Effector memory CD4-positive, alpha-beta T cell (primary cell): ENCODE results near the gene BEST4.

ENCODE experiments used
- DNase-seq, 3 donors: peaks; one replicate each; pipeline ENCODE4 v3.0.0-alpha.2; 2020
- H3K27ac ChIP-seq: 2 replicates; pipeline ENCODE4 v1.7.0; 2013; ENCODE audit warnings: mild to moderate bottlenecking, low read length, moderate library complexity; ENCODE audit not compliant: insufficient read depth, poor library complexity, severe bottlenecking
- H3K27me3 ChIP-seq: replicated peaks from 2 replicates; pipeline ENCODE4 v1.7.0; 2013; ENCODE audit warnings: mild to moderate bottlenecking, low read length; ENCODE audit not compliant: insufficient read depth, control insufficient read depth, poor library complexity, severe bottlenecking
- H3K36me3 ChIP-seq: 2 replicates; pipeline ENCODE4 v1.7.0; 2013; ENCODE audit warnings: mild to moderate bottlenecking, low read length, moderate library complexity; ENCODE audit not compliant: control insufficient read depth, insufficient read depth
- H3K4me1 ChIP-seq: 2 replicates; pipeline ENCODE4 v1.7.0; 2013; ENCODE audit warnings: low read length, mild to moderate bottlenecking; ENCODE audit not compliant: control insufficient read depth, insufficient read depth, poor library complexity, severe bottlenecking
- H3K4me3 ChIP-seq: 2 replicates; pipeline ENCODE4 v1.7.0; 2013; ENCODE audit warnings: low read length, low read depth, mild to moderate bottlenecking; ENCODE audit not compliant: insufficient read depth, poor library complexity, severe bottlenecking
- H3K9me3 ChIP-seq: 2 replicates; pipeline ENCODE4 v1.7.0; 2013; ENCODE audit warnings: mild to moderate bottlenecking, low read length, moderate library complexity; ENCODE audit not compliant: control insufficient read depth

The BEST4 gene

DNA sequence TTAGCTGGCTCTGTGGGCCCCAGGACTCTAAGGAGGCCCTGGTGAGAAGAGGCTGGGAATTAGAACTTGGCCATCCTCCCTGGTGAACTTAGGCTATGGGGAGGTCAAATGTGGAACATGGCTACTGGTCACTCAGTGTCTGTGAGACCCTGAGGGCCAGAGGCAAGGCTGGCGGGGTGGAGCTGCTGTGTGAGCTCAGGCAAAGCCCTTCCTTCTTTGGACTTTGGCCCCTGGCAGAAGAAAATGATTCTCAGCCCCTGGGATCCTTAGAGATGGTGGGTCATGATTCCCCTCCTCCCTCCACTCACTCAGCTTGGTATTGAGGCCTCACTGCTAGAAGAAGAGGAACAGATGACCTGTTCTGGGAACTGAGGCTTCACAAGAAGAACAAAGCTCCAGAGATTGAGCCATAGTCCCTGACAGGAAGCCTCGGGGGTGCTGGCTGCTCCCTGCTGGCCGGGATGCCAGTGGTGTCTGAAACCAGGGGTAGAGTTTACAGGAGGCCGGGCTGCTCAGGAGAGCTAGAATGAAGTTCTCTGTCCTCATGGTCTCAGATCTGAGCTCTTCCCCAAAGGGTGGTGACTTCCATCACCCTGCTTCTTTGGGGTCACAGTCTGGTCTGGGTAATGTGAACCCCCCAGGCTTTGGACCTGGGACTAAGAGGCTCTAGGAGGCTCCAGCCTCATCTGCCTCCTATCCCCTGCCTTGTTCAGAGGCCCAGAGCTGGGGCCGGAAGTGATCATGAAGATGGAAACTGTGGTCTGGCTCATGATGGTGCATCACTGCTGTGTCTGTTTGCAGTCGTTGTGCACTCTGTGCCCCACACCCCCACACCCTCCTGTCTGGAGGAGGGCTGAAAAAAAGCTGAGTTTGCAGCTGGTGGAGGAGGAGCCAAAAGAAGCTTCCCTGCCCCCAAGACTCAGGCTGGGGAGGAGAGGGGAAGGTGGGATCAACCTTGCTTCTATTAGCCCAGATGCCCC is 21.3 kb upstream of the BEST4 start:
- Histone ChIP-seq H3K27me3 (no peaks in the 10 kb centered on the region), H3K36me3 (peaks cover 25% of the 10 kb centered on the region), H3K4me1 (peaks cover 77% of the 10 kb centered on the region), H3K4me3 (peak overlapping the region; percentile 24), H3K27ac (peak overlapping the region; percentile 98), H3K9me3 (no peaks in the 10 kb centered on the region)
- peak; percentile 82 to 88 (median 83) for DNase-seq

DNA sequence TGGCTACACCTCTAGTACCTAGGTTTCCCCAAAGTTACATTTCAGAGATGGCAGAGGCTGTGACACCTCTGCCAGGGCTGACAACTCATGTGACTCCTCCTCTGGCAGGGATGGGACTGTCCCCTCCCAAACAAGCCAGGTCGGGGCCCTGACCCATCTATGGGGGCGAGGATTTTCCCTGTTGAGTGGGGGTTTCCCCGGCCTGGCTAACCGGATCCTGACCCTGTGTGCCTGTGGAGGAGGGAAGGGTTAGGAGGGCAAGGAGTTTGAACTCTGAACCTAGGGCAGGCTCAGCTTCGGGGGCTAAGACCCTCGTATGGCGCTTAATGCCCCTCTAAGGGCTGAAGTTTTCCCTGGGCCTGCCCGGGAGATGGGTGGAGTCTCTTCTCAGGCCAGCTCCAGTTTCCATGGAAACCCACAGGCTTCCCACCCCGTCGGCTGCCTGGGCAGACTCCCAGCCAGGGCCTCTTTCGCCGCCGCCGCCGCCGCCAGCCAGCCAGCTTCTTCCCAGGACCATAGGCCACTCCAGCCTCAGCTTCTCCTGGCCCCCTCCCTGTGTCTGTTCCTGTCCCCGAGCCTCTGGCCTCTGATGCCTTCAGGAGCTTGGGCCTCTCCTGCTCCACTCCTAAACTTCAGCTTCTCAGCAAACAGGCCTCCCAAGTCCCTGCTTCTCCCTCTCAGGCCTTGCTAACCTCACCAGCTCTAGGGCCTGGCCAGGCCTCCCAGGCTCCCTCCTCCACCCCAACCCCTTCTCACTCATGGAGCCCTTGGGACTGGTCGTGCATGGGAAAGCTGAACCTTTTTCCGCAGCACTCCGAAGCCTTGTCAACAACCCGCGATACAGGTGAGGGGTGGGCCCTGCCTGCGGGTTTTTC is 20.3 kb upstream of the BEST4 start, which contains the start of gene BTBD19:
BTBD19 (plus strand) TSS at position 461 of the 875 bp plus-strand sequence; CDS start at position 759, 298 bp downstream.
- Histone ChIP-seq H3K27ac (peak within 1 kb of the TSS; percentile 98), H3K36me3 (peaks cover 34% of the 10 kb centered on the region), H3K4me1 (peaks cover 81% of the 10 kb centered on the region), H3K27me3 (no peaks in the 10 kb centered on the region), H3K4me3 (peak within 1 kb of the TSS; percentile 24), H3K9me3 (no peaks in the 10 kb centered on the region)
- peak; percentile 14 to 77 (median 76) for DNase-seq

DNA sequence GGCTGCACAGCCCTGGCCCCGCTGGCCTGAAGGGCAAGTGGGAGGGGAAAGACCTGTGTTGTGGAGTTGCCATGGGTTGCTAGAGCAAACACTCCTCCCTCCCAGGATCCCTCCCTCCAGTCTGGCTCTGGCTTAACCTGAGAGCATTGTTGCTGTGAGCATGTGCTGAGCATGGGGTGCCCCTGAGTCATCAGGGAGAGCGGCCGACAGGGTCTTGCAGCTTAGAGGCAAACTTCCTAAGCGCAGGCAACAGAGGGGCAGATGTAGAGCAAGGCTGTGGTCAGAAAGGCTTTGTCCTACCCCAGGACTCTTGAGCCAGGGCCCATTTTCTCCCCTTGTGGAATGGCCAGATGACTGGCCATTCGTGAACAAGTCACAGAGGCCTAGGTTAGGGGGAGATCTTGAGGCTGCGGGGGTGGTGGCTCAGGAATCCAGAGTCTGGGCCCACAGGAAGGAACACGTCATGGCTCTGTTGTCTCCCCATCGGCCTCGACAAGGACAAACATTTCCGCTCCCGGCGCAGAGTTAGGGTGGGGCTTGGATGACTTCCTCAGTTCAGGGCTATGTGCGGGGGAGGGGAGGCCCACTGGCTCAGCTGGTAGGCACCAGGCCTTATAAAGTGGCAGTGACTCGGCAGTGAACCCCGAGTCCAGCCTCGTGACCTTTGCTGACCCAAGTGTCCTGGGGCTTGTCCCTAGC is 19.5 kb upstream of the BEST4 start:
- Histone ChIP-seq H3K4me1 (peaks cover 82% of the 10 kb centered on the region), H3K27me3 (no peaks in the 10 kb centered on the region), H3K27ac (peak overlapping the region; percentile 98), H3K36me3 (peaks cover 42% of the 10 kb centered on the region), H3K4me3 (no peak overlapping the region), H3K9me3 (no peaks in the 10 kb centered on the region)
- peak; percentile 87 to 93 (median 90) for DNase-seq

DNA sequence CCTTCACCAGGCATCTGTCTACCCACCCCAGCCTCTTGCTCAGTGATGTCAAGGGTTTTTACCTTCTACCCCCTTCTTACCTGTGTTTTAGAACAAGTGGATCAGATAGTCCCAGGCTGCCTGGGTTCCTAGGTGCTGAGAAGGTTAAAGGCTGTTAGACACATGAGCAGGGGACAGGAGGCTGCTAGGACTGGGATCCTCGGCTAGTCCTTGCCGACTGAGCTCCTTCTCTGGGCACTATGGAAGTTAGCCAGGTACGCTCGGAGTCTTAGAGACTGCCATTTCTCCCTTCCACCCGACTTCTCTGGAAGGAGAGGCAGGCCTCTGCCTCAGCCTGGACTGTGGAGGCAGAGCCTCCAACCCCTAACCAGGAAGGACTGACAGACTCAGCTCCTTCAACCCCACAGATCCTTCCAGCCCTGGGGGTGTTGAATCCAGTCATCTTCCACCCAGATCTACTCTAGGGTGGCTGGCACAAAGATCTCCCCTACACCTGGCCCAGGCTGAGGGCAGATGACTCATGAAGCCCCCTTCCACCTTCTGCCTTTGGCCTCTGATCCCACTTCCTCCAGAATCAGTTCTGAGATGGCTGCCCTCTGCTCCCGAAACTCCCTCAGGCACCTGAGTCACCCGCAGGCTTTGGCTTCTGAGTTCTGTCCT is 18.9 kb upstream of the BEST4 start, which contains the start of gene DYNLT4:
DYNLT4 (minus strand) TSS at position 648 of the 660 bp plus-strand sequence. CDS start 683 bp downstream, outside the sequence.
- no peak within 1 kb of the TSS for H3K4me3 ChIP-seq

DNA sequence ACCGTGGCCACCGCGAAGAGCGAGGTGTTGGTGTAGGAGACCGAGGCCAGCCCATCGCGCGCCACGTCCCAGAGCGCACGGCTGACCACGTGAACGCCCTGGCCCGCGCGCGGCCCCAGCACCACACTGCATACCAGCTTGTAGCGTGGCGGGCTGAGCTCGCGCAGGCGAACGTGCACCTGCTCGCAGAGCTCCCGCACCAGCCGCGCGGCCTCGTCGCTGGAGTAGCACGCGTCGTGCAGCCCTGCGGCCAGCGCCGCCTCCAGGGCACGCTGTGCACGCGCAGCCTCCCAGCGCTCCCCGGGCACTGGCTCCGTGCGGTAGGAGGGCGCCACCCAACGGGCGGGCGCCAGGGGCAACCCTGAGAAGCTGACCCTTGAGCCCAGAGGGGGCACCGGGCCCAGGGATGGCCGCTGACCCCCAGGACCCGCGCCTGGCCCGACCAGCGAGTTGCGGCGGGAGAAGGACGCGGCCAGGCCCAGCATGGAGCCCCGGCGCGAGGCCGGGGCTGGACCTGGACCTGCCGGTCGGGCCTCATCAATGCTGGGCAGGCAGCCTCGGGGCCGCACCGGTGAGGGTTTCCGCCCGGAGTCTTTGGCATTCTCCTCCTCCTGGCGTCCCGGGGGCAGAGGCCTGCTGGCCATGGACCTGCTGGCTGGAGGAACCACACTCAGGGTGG is 18.2 kb upstream of the BEST4 start:
- peak in 2 of 3 donors; percentile 24 to 35 for DNase-seq
- no peaks in the 10 kb centered on the region for H3K9me3 ChIP-seq
- H3K27ac ChIP-seq: peak overlapping the region; percentile 98
- H3K4me1 ChIP-seq: peaks cover 77% of the 10 kb centered on the region
- no peak overlapping the region for H3K4me3 ChIP-seq
- peaks cover 42% of the 10 kb centered on the region for H3K36me3 ChIP-seq
- no peaks in the 10 kb centered on the region for H3K27me3 ChIP-seq

More for the DNA sequence above, 18.9 kb upstream of the BEST4 start, which contains the start of gene DYNLT4:
- no peaks in the 10 kb centered on the region for H3K27me3 ChIP-seq
- H3K9me3 ChIP-seq: no peaks in the 10 kb centered on the region
- peak within 1 kb of the TSS; percentile 98 for H3K27ac ChIP-seq
- no peak for DNase-seq
- H3K4me1 ChIP-seq: peaks cover 84% of the 10 kb centered on the region
- peaks cover 42% of the 10 kb centered on the region for H3K36me3 ChIP-seq

DNA sequence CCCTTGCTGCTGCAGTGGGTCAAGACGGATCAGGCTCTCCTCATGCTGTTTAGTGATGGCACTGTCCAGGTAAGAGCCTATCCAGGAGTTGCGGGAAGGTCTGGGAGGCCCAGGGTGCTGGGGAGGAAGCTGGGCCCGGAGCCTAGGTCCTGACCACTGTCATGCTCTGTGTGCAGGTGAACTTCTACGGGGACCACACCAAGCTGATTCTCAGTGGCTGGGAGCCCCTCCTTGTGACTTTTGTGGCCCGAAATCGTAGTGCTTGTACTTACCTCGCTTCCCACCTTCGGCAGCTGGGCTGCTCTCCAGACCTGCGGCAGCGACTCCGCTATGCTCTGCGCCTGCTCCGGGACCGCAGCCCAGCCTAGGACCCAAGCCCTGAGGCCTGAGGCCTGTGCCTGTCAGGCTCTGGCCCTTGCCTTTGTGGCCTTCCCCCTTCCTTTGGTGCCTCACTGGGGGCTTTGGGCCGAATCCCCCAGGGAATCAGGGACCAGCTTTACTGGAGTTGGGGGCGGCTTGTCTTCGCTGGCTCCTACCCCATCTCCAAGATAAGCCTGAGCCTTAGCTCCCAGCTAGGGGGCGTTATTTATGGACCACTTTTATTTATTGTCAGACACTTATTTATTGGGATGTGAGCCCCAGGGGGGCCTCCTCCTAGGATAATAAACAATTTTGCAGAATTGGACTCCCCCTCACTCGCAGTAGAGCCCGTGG is 17.5 kb upstream of the BEST4 start:
- H3K4me1 ChIP-seq: peaks cover 70% of the 10 kb centered on the region
- peaks cover 42% of the 10 kb centered on the region for H3K36me3 ChIP-seq
- peak overlapping the region; percentile 46 for H3K27ac ChIP-seq
- H3K4me3 ChIP-seq: no peak overlapping the region
- no peaks in the 10 kb centered on the region for H3K9me3 ChIP-seq
- DNase-seq: peak in 1 of 3 donors; percentile 17
- no peaks in the 10 kb centered on the region for H3K27me3 ChIP-seq

DNA sequence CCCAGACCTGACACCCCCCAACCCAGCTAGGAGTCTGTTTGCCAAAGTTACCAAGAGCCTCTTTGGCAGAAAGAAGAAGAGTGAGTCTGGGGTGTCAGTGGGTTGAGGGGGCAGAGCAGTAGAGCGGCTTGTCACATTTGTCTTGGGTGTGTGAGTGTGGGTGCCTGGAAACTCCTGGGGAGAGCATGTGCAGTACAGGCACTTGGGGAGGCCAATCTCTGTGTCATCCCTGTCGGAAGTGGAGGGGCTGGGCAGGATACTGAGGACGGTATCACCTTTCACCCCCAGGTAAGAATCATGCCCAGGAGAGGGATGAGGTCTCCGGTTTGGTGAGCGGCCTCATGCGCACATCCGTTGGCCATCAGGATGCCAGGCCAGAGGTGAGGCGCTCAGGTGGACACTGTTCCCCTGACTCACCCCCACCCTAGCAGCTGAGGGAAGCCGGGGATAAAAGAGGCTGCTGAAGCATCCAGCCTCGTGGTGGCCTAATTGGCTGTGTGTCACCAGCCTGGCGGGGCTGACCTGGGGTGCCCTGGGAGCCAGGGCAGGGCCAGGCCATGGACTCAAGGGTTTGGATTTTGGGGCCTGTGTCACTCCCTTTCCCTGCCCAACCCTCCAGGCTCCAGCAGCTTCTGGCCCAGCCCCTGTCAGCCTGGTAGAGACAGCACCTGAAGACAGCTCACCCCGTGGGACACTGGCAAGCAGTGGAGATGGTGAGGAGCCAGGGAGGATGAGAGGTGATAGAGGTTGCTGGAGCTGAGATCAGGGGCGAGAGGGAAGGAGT is 15.5 kb upstream of the BEST4 start:
- DNase-seq: no peak
- peaks cover 55% of the 10 kb centered on the region for H3K4me1 ChIP-seq
- peak overlapping the region; percentile 99 for H3K4me3 ChIP-seq
- H3K27ac ChIP-seq: peak overlapping the region; percentile 95
- no peaks in the 10 kb centered on the region for H3K27me3 ChIP-seq
- H3K9me3 ChIP-seq: no peaks in the 10 kb centered on the region
- peaks cover 42% of the 10 kb centered on the region for H3K36me3 ChIP-seq

DNA sequence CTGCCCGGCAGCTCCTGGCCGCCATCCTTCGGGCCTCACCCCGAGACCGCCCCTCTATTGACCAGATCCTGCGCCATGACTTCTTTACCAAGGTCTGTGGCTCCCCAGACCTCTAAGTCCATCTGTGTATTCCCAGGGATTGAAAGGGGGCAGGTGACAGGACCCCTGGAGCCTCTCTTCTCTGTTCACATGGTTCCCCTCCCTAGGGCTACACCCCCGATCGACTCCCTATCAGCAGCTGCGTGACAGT is 15.0 kb upstream of the BEST4 start:
- H3K4me1 ChIP-seq: peaks cover 50% of the 10 kb centered on the region
- peak overlapping the region; percentile 95 for H3K27ac ChIP-seq
- H3K27me3 ChIP-seq: no peaks in the 10 kb centered on the region
- no peak for DNase-seq
- no peaks in the 10 kb centered on the region for H3K9me3 ChIP-seq
- H3K36me3 ChIP-seq: peaks cover 42% of the 10 kb centered on the region
- peak overlapping the region; percentile 99 for H3K4me3 ChIP-seq
